ENCODE results near the gene CEACAM6. TPM values are rescaled to one million over a fixed set of nuclear protein-coding genes. Genes with fewer than 3 reads are reported as not detected.
"Not testable (repeated sequence)": the region's sequence is repeated elsewhere in the genome, so short reads cannot be mapped to it uniquely, and the experiment has no call there.

Gene CEACAM6
- total RNA-seq, 1 donor from 2014 or later: 29.8 TPM

DNA sequence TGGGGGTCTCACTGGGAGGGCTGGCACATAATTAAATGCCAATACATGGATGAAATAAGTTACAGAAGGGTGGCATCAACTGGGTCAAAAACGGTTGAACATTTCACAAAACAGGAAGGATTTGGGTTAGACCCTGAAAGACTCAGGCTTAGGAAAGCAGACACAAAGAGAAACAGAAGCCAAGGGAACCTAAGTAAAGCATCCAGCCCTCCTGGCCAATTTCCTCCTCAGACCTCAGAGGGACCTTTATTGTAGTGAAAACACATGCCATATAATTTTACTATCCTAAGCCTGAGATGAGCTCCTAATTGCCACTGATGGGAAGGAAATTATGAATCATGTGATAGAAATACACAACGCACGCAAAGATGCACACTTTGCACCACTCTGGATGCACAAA lies 29.0 kb downstream of the CEACAM6 start:
- no peak overlapping the region for H3K4me3 Mint-ChIP-seq
- peaks cover 38% of the 10 kb centered on the region for H3K27me3 Mint-ChIP-seq
- TF ChIP-seq CTCF (conservative IDR thresholded peaks at IDR 0.05): no peak
- H3K36me3 Mint-ChIP-seq: no peaks in the 10 kb centered on the region
- H3K9me3 Mint-ChIP-seq: no peaks in the 10 kb centered on the region
- H3K27ac Mint-ChIP-seq: no peak overlapping the region
- no peaks in the 10 kb centered on the region for H3K4me1 Mint-ChIP-seq (ENCODE audit: unreplicated experiment)
- DNase-seq (ENCODE audit: extremely low spot score, unreplicated experiment): no peak

GRCh38 chr19:41784743-41785142 lies 29.4 kb downstream of the CEACAM6 start:
- Mint-ChIP-seq H3K36me3 (no peaks in the 10 kb centered on the region), H3K27ac (no peak overlapping the region), H3K27me3 (peaks cover 39% of the 10 kb centered on the region), H3K9me3 (no peaks in the 10 kb centered on the region), H3K4me1 (ENCODE audit: unreplicated experiment) (no peaks in the 10 kb centered on the region), H3K4me3 (no peak overlapping the region)
- DNase-seq (ENCODE audit: extremely low spot score, unreplicated experiment): no peak
- no peak for TF ChIP-seq CTCF (conservative IDR thresholded peaks at IDR 0.05)

- no peaks in the 10 kb centered on the region for H3K36me3 Mint-ChIP-seq
- DNase-seq (ENCODE audit: extremely low spot score, unreplicated experiment): no peak
- H3K4me1 Mint-ChIP-seq (ENCODE audit: unreplicated experiment): no peaks in the 10 kb centered on the region
- H3K9me3 Mint-ChIP-seq: no peaks in the 10 kb centered on the region
- H3K4me3 Mint-ChIP-seq: no peak overlapping the region
- TF ChIP-seq CTCF (conservative IDR thresholded peaks at IDR 0.05): peak; percentile 85
- peaks cover 42% of the 10 kb centered on the region for H3K27me3 Mint-ChIP-seq
- H3K27ac Mint-ChIP-seq: no peak overlapping the region
Observed at GRCh38 chr19:41785653-41786052, 30.3 kb downstream of the CEACAM6 start.

GRCh38 chr19:41787055-41787454 lies 31.7 kb downstream of the CEACAM6 start:
- Mint-ChIP-seq H3K36me3 (no peaks in the 10 kb centered on the region), H3K27ac (no peak overlapping the region), H3K4me1 (ENCODE audit: unreplicated experiment) (no peaks in the 10 kb centered on the region), H3K27me3 (peaks cover 49% of the 10 kb centered on the region), H3K9me3 (no peaks in the 10 kb centered on the region), H3K4me3 (no peak overlapping the region)
- no peak for DNase-seq (ENCODE audit: extremely low spot score, unreplicated experiment)
- TF ChIP-seq CTCF (conservative IDR thresholded peaks at IDR 0.05): no peak

- H3K4me3 Mint-ChIP-seq; DNase-seq (ENCODE audit: extremely low spot score, unreplicated experiment); H3K27ac Mint-ChIP-seq; H3K36me3 Mint-ChIP-seq; H3K9me3 Mint-ChIP-seq; H3K4me1 Mint-ChIP-seq (ENCODE audit: unreplicated experiment): not testable (repeated sequence)
- H3K27me3 Mint-ChIP-seq: peaks cover 61% of the 10 kb centered on the region
Observed at GRCh38 chr19:41788518-41788917, 33.2 kb downstream of the CEACAM6 start.

GRCh38 chr19:41789053-41789452 lies 33.7 kb downstream of the CEACAM6 start:
- H3K4me1 Mint-ChIP-seq (ENCODE audit: unreplicated experiment); H3K4me3 Mint-ChIP-seq; H3K9me3 Mint-ChIP-seq; H3K36me3 Mint-ChIP-seq; DNase-seq (ENCODE audit: extremely low spot score, unreplicated experiment); H3K27ac Mint-ChIP-seq: not testable (repeated sequence)
- H3K27me3 Mint-ChIP-seq: peaks cover 61% of the 10 kb centered on the region

Data from type B pancreatic cell (in vitro differentiated cells).